AG08396 (cell line): ENCODE results near the gene LYST.
"Not testable (repeated sequence)": the region's sequence is repeated elsewhere in the genome, so short reads cannot be mapped to it uniquely, and the experiment has no call there.

Source experiments
- DNase-seq: peaks from one replicate; pipeline ENCODE4 v3.0.0; 2012; ENCODE audit warnings: low spot score, mixed read lengths

The LYST gene, protein sequence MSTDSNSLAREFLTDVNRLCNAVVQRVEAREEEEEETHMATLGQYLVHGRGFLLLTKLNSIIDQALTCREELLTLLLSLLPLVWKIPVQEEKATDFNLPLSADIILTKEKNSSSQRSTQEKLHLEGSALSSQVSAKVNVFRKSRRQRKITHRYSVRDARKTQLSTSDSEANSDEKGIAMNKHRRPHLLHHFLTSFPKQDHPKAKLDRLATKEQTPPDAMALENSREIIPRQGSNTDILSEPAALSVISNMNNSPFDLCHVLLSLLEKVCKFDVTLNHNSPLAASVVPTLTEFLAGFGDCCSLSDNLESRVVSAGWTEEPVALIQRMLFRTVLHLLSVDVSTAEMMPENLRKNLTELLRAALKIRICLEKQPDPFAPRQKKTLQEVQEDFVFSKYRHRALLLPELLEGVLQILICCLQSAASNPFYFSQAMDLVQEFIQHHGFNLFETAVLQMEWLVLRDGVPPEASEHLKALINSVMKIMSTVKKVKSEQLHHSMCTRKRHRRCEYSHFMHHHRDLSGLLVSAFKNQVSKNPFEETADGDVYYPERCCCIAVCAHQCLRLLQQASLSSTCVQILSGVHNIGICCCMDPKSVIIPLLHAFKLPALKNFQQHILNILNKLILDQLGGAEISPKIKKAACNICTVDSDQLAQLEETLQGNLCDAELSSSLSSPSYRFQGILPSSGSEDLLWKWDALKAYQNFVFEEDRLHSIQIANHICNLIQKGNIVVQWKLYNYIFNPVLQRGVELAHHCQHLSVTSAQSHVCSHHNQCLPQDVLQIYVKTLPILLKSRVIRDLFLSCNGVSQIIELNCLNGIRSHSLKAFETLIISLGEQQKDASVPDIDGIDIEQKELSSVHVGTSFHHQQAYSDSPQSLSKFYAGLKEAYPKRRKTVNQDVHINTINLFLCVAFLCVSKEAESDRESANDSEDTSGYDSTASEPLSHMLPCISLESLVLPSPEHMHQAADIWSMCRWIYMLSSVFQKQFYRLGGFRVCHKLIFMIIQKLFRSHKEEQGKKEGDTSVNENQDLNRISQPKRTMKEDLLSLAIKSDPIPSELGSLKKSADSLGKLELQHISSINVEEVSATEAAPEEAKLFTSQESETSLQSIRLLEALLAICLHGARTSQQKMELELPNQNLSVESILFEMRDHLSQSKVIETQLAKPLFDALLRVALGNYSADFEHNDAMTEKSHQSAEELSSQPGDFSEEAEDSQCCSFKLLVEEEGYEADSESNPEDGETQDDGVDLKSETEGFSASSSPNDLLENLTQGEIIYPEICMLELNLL (N-terminal part only)

DNA sequence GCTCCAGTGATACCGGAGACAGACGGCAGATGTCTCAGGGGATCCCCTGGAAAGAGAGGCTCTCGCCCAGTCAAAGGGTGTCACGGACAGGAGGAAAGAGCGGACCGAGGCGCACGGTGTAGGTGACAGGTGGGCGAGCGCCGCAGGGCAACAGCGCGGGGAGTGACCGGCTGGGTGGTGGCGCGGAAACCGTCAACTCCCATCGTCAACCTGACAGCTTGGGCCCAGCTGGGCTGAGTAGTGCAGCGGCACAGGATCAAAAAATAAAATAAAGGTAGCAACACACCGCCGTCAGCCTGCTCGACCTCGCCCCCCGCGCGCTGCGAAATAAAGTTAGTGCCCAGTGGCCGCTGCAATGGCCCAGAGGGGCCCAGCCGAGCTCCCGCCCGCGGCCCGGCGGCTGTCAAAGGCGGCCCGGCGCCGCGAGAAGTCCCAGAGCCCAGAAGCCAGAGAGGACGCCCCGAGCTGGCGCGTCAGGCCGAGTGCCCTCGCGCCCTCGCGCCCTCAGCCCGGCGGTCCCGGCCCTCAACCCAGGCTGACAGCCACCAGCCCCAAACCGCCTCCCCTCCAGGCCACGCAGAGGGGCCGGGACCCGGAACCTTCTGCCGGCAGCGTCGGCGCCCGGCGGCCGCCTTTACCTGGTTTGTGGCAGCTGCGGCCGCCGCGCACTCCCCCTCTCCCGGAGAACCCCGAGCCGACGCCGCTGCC lies at the start of gene LYST:
Gene LYST, minus strand, starts transcription at position 702 of the 708 bp plus-strand sequence. CDS start 36,489 bp downstream, outside the sequence.
- peak; percentile 65 for DNase-seq

DNA sequence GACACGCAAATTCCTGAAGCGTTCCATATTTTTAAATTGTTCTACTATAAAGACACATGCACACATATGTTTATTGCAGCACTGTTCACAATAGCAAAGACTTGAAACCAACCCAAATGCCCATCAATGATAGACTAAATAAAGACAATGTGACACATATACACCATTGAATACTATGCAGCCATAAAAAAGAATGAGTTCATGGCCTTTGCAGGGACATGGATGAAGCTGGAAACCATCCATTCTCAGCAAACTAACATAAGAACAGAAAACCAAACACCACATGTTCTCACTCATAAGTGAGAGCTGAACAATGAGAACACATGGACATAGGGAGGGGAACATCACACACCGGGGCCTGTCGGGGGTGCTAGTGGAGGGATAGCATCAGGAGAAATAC lies 48.8 kb upstream of the LYST start:
- not testable (repeated sequence) for DNase-seq

DNA sequence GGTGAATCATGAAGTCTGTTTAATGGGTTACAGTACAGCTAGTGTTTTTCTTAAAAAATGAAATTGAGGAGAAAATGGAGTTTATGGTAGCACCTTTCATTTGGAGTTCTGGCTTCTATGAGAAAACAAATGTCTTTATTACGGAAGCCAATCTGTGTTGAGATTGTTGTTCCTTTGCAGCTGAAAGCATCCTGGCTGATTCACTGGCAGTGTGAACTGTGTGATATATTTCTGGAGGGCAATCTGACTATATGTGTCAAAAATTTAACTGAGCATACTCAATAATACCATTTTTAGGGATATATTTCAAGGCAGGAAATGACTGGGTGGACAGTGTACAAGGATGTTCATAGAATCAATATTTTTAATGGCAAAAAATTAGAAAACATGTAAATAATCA lies 46.6 kb upstream of the LYST start:
- DNase-seq = no peak

DNA sequence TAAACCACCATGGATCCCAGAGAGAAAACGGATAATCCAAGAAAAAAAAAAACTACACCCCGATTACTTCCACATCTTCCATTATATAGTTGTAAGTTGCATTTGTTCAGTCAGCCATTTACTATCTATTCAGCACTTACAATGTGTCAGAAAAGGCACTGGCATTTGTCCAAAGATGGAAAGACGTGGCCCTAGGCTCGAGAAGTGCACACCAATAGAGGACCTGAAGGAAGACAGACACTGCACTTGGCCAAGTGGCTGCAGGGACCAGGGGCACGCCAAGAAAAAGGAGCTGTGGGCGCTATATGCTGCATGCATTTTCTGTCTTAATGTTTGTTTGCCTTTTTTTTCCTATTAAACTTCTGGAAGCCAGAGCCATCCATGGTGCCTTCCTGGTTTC lies 45.2 kb upstream of the LYST start:
- DNase-seq = no peak

DNA sequence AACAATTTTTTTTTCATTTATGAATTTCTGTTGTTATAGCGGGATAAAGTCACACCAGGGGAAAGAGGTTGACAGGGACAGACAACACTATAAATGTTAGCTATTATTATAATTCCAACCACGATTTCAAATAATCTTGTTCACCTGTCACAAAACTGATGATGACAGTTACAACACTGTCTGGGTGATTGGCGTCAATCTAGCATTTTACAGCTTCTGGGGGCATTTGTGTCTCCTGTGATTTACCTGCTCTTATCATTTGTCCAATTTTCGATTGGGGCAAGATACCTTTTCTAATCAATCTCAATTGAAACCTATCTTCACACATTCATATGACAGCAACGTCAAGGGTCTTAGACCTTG lies 44.6 kb upstream of the LYST start:
- DNase-seq = no peak

DNA sequence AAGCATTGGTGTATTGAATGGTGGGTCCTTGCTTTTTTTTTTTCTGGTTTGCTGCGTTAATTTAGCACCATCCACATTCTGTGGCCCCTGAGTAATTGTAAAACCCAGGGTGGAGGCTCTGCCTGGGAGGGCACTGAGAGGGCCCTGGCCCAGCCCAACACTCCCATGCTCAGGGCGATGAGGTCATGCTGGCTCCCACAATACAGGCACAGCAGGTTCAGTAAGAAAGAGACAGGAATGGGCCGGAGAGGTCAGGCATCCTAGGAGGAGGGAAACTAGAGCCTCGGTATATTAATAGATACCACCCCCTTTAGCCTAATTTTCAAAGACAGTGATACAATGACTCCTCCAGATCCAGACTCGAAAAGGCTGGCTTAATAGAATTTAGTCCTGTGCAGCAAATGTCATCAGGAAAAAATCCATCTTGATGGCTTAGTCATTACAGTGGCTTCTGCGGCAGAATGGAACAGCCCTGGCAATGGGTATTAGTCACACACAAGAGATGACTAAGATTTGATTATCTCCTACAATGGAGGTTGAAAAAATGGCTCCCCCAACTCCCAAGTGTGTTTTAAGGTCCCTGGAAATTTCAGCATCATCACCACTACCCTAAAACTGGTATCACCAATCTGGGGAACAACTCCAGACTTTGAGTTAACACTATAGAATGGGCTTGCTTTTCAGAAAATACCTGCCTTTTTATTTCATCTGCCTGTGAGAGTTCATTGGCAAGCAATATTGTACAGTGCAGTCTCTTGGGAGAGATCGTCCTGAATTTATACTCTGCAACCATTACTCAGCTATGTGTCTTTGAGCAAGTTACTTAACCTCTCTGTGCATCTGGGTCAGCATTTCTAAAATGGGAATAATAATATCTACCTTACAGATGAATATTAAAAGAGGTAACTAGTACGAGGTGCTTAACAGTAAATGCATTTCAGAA lies 43.9 kb upstream of the LYST start:
- peak; percentile 78 for DNase-seq

DNA sequence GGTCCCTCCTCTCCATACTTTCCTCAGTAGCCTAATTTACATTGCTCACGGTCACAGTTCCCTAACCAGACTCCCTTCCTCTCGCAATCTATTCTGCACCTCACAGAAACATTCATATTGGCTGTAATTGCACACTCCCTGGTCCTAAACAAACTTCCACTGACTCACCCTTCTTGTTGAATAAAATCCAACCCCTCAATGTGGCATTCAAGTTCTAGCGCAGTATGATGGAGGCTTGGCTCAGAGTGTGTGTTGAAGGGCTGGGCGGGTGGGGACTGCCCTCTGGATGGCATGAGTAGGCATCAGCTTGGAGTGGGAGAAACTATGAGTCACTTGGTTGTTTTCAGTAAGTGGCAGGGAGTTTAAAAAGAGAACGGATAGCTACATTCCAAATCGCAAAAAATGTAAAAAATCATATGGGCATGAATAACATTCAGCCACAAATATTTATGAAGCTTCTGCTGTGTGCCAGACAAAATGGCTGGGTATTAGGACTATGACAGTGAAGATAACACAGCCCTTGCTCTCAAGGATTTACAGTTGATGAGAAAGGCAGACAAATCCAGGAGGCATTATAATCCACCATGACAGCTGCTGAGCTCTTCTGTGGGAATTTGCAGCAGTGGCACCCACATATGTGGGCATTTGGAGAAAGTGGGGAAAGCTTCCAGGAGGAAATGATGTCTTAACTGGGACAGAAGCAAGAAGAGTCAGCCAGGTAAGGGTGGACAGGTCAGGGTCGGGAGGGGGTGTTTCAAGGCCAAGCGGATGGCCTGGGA lies 42.2 kb upstream of the LYST start:
- peak; percentile 55 for DNase-seq

DNA sequence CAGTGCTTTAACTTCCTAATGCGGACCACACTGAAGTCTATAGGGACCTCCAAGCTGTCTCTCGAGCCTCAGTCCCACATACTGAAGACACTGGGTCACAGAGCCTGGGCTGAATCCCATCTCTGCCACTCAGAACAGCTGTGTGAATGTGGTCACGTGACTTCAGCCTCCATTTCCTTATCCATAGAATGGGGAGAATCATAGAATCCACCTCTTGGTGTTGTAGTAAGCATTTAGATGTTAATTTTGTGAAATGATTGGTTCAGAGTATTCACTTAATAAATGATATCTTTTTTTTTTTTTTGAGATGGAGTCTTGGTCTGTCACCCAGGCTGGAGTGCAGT lies 41.2 kb upstream of the LYST start:
- no peak for DNase-seq

DNA sequence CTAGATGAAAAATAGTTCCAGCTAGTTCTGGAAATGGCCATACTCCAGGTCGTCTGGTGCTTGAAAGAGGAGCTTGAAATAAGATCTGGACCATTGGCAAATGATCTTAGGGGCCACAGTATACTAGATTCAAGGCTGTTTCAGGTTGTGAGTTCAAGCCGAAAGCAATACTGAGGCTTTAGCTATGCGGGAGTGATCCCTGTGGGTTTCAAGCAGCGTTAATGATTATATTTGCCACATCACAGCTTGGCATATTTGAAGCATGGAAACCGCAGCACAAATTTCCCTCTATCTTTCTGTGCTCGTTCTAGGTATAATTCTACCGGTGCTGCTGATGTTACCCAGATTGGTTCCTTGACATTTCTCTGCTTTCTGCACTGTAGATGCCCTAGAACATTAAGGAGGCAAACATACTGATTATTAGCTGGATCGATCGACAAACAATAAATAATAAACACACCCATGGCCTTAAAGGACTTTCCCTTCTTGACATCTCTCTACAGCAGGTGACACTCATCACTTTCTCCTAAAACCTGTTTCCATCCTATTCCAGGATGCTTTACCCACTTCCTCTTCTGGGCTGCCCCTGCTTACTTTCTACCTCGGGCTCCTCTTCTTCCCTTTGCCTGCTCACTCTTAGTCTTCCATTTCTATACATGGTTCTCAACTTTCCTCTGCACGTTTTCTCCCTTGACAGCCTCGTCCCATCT lies 40.6 kb upstream of the LYST start:
- no peak for DNase-seq

DNA sequence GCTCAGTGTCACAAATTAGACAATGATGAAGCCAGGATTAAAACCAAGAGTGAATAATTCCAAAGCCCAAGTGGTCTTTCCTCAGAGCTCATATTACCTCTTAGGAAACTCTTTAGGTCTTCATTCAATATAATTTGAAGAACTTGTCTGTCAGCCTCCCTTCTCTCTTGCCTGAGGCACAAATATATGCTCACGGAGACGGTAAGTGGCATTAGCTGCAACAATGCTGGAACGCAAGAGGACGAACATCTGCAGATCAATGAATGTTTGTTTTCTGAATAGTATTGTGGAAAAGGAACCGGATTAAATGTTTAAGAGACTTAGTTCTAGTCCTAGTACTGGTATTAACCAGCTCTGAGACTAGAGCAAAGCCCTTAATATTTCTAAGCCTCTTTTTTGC lies 39.7 kb upstream of the LYST start:
- DNase-seq = no peak

DNA sequence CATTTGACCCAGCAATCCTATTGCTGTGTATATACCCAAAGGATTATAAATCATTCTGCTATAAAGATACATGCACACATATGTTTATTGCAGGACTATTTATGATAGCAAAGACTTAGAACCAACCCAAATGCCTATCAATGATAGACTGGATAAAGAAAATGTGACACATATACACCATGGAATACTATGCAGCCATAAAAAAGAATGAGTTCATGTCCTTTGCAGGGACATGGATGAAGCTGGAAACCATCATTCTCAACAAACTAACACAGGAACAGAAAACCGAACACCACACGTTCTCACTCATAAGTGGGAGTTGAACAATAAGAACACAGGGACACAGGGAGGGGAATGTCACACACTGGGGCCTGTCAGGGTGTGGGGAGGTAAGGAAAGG lies 37.1 kb upstream of the LYST start:
- not testable (repeated sequence) for DNase-seq

DNA sequence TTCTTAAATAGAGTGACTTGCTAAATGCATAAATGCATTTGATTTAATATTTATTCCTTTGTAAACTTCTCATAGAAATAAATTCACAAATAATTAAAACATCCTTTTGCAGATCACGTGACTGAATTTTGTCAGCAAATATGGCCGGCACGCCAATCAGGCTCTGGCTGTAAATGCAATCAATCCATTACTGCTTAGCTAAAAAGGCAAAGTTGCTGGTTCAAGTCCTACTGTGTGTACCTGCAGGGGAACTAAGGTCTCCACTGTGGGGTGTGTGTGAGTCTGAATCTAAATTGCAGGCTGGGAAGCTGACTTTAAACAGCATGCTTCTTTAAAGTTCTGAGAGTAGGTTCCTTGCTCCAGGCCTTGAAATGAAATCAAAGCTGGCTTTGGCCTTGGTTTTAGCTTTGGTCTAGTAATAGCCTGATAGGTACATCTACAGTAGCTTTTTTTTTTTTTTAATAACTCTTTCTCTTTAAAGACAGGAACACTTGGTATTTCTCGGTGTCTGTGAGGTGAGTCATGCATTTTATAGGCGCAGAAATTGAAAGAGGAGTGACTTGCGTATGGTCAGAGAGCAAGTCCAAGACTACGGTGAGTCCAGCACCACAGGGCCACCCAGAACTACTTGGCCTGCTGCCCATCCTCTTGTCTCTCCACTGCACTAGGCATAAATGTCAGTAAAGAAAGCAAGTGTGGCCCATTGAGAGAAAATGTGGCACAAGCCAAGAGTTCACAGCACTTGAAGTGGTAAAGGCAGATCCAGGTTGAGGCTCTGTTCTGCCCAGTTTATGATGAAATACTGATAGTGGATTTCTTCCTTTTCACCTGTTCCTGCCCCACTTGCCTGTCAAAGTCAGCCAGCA lies 36.2 kb upstream of the LYST start:
- peak; percentile 30 for DNase-seq

DNA sequence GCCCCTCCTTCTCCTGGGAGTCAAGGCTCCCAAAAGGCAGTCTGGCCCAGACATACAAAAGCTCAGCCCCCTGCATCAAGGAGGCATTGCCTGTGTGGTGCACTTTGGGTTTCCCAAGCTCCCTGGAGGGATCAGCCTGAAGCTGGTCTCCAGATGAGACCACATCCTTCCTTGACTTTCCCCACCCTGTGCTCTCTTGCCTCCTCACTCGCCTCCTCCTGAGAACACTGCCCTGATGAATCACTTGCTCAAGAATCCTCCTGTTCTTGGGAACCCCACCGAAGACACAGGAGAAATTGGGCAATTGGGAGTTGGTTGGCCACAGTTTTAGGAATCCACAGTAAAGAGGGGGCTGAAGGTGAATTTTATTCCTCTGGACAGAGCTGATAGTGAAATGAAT lies 34.8 kb upstream of the LYST start:
- DNase-seq = no peak

DNA sequence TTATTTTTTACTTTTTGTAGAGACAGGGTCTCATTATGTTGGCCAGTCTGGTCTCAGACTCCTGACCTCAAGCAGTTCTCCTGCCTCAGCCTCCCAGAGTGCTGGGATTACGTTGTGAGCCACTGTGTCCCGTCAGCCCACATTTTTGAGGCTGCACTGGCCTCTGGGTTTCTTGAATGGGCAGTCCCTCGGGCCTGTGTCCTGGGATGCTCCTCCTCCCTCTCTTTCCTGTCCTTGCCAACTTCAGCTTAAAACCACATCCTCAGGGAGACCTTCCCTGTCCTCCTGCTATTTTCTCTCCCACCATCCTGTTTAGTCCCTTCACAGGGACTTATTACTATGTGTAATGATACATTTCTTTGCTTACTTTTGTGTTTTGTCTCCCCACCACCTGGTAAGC lies 31.4 kb upstream of the LYST start:
- DNase-seq = no peak

DNA sequence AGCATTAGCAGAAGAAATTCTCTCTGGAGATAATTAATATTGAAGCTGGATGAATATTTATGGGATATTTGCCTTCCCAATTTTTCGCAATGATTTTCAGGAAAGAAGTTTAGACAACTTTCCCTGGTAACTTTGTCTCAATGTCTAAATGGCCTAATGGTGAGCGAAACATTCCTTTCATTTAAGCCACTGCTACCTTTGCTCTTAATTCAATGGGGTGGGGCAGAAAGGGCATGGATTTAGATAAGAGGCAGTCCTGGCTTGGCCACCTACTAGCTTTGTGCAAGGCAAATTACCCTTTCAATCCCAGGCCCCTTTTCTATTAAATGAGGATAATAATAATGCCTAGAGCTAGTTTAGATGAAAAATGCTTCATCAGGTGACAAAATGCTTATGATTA lies 27.1 kb upstream of the LYST start:
- no peak for DNase-seq

DNA sequence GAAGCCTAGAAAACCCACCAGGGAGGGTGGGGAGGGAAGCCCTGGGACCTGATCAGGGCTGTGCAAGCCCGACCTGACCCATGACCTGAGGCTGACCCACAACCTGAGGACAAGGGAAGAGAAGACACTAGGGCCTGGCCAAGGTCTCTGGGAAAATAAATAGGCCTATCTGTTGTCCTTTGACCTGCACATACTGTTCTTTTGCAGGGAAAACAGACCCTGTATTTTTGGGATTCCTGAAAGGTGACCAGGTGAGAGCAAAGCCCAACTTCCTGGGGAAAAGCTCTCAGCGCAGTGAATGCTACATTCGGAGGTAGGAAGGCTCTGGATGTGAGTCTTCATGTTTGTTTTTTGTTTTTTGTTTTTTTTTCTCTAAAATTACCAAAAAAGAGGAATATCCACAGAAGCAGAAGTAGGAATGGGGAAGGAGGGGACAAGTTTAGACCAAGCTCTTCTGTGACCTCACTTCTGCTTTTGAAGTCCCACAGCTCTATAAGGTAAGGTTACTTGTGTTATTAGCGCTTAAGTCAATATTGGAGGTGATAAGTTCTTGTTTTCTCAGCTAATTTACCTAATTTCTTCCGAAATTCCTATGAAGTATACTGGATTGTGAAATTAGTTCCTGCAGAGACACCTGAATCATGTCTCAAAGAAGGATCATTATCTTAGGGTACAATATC lies 26.2 kb upstream of the LYST start:
- DNase-seq = no peak

DNA sequence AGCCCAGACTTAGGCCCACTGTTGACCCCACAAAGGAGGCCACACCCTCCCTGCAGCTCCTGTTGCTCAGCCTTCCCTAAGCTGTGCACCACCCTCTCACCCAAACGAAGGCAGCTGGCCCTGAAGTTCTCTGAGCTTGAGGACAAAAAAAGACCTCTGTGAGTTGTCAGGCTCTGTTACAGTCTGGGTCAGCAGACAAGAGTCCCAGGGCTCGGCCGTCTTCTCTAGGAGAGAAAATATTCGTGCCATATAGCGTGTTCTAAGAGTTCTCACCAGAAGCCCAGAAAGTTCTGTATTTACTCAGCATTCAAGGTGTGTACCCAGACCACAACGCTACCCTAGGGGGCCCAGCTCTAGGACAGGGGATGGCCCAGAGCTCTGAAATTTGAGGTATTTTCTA lies 25.5 kb upstream of the LYST start:
- DNase-seq = no peak
